GM10266 (cell line): Measurements from ENCODE around the gene KRTAP3-3.
"Not testable (repeated sequence)": the region's sequence is repeated elsewhere in the genome, so short reads cannot be mapped to it uniquely, and the experiment has no call there.

Experiments used
- DNase-seq: peaks from one replicate; pipeline ENCODE4 v3.0.0; 2012; ENCODE audit errors: extremely low spot score
- TF ChIP-seq, protein P1 (sequence below): IDR thresholded peaks from 2 replicates; pipeline ENCODE4 v1.5.1; 2012; ENCODE audit warnings: mild to moderate bottlenecking, low read depth; ENCODE audit not compliant: control insufficient read depth, insufficient read depth; ENCODE audit errors: missing control alignments

KRTAP3-3 gene

DNA sequence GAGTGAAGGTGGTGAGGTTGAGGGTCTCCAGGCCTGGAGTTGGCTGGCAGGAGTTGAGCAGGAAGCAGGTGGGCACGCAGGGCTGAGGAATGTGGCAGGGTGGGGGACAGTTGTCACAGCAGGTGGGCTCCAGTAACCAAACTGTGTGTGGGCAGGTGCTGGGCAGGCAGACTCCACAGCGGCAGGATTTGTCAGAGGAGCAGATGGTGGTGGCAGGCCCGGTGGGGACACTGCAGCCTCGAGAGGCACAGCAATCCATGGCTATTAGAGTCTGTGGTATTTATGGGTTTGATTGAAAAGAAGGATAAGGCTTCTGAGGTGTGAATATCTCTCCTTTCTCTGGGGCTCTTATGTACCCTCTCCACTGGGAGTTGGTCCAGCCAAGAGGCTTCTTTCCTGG lies at the start of gene KRTAP3-3:
Gene KRTAP3-3 (minus strand): TSS at position 326 of the 400 bp plus-strand sequence. CDS start 67 bp downstream, at position 259.
- TF ChIP-seq, protein P1, sequence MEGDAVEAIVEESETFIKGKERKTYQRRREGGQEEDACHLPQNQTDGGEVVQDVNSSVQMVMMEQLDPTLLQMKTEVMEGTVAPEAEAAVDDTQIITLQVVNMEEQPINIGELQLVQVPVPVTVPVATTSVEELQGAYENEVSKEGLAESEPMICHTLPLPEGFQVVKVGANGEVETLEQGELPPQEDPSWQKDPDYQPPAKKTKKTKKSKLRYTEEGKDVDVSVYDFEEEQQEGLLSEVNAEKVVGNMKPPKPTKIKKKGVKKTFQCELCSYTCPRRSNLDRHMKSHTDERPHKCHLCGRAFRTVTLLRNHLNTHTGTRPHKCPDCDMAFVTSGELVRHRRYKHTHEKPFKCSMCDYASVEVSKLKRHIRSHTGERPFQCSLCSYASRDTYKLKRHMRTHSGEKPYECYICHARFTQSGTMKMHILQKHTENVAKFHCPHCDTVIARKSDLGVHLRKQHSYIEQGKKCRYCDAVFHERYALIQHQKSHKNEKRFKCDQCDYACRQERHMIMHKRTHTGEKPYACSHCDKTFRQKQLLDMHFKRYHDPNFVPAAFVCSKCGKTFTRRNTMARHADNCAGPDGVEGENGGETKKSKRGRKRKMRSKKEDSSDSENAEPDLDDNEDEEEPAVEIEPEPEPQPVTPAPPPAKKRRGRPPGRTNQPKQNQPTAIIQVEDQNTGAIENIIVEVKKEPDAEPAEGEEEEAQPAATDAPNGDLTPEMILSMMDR, result no peak
- no peak for DNase-seq

DNA sequence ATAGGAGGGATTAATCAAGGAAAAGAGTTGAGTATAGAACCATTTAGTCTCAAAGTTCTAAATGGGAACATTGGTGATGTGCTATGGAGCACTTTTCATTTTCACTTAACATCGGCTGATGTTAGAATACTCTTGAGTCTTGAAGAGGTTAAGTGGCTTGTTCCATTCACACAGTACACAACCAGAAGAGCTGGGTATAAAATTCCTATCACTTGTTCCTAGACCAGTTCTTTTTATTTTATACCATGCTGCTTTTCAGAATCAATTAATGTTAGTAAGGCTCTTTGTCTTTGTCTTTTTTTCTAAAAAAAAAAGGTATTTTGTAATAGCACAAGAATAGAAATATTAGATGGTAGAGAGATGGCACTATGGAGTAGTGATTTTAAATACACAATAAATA lies 49.0 kb upstream of the KRTAP3-3 start:
- no peak for DNase-seq
- TF ChIP-seq, protein P1, result no peak

DNA sequence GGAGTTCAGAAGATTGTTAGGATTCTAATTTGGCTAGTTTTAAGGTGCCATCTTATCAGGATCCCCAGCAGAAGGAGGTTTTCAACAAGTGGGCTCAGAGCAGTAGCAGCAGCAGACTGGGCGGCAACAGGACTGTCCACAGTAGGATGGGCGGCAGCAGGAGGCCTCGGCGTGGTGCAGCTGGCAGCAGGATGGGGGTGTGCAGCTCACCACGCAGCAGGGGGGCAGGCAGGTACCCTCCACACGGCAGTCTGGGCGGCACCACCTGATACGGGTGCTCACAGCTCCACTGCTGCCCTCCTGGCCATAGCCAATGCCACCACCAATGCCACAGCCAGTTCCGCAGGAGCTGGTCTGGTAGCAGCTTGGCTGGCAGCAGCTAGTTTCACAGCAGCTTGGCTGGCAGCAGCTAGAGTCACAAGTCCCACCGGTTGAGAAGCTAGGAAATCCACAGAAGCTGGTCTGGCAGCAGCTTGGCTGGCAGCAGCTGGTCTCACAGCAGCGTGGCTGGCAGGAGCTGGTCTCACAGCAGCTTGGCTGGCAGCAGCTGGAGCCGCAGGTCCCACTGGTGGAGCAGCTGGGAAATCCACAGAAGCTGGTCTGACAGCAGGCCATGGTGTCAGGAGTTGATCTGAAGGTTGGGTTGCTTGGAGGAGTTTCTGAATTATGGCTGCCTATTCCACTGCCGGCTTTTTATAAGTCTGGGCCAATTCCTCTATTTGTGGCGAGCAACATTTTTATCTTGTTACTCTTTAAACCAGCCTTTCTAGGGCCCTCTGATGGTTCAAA lies 47.0 kb upstream of the KRTAP3-3 start, which contains the start of gene KRTAP1-1:
Gene KRTAP1-1 (minus strand): TSS at position 668 of the 789 bp plus-strand sequence. CDS start 53 bp downstream, at position 615.
- DNase-seq, result not testable (repeated sequence)

DNA sequence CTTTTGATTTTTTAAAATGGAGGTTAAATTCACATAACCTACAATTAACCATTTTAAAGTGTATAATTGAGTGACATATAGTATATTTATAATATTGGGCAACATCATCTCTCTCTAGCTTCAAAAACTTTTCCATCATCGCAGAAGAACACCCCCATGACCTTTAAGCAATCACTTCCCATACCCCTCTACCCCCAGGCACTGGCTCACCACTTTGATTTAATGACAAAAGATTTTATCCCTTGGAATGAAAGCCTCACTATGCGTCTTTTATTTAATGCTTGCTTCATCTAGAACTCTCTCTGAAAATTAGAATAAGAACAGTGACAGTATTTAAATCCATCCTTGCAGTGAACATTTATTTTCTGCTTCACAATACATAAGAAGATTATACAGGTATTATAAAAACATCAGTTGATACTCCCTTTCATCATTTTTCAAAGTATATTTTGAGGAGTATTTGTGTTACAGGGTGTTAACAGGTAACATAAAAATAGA lies 43.9 kb upstream of the KRTAP3-3 start:
- TF ChIP-seq, protein P1, result no peak
- DNase-seq, result no peak

DNA sequence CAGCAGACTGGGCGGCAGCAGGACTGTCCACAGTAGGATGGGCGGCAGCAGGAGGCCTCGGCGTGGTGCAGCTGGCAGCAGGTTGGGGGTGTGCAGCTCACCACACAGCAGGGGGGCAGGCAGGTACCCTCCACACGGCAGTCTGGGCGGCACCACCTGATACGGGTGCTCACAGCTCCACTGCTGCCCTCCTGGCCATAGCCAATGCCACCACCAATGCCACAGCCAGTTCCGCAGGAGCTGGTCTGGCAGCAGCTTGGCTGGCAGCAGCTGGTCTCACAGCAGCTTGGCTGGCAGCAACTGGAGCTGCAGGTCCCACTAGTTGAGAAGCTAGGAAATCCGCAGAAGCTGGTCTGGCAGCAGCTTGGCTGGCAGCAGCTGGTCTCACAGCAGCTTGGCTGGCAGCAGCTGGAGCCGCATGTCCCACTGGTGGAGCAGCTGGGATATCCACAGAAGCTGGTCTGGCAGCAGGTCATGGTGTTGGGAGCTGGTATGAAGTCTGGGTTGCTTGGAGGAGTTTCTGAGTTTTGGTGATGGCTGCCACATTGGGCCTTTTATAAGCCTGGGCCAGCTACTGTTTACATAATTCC lies 40.5 kb upstream of the KRTAP3-3 start, which contains the start of gene KRTAP1-3:
Gene KRTAP1-3 (minus strand): TSS at position 529 of the 590 bp plus-strand sequence. CDS start 53 bp downstream, at position 476.
- DNase-seq, result not testable (repeated sequence)

DNA sequence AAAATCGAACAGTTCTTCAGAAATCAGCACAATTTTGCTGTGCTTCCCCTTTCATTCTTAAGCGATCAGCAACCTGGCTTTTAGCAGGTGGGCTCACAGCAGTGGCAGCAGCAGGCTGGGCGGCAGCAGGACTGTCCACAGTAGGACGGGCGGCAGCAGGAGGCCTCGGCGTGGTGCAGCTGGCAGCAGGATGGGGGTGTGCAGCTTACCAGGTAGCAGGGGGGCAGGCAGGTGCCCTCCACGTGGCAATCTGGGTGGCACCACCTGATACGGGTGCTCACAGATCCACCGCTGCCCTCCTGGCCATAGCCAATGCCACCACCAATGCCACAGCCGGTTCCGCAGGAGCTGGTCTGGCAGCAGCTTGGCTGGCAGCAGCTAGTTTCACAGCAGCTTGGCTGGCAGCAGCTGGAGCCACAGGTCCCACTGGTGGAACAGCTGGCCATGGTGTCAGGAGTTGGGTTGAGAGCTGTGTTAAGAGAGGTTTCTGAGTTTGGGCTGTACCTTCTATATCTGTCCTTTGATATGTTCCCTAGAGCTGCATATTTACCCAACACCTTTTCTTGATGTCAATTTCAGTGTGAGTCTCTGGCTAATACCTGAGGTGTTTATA lies 35.8 kb upstream of the KRTAP3-3 start, which contains the start of gene KRTAP1-4:
Gene KRTAP1-4 (minus strand): TSS at position 563 of the 613 bp plus-strand sequence. CDS start 117 bp downstream, at position 446.
- DNase-seq, result no peak
- TF ChIP-seq, protein P1, result no peak

DNA sequence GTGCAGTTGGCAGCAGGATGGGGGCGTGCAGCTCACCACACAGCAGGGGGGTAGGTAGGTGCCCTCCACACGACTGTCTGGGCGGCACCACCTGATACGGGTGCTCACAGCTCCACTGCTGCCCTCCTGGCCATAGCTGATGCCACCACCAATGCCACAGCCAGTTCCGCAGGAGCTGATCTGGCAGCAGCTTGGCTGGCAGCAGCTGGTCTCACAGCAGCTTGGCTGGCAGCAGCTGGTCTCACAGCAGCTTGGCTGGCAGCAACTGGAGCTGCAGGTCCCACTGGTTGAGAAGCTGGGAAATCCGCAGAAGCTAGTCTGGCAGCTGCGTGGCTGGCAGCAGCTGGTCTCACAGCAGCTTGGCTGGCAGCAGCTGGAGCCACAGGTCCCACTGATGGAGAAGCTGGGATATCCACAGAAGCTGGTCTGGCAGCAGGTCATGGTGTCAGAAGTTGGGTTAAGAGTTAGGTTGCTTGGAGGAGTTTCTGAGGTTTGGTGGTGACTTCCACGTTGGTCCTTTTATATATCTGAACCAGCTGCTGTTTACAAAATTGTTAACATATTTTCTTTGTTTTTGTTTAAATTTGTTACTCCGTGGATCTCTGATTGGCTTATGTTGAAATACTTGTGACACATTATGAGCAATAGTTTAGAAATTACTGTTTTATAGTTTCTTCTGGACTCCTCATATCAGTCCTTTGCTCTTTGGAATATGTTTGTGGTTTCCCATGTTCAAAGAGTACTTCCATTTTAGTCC lies 32.9 kb upstream of the KRTAP3-3 start, which contains the start of gene KRTAP1-5:
Gene KRTAP1-5 (minus strand): TSS at position 494 of the 757 bp plus-strand sequence. CDS start 53 bp downstream, at position 441.
- TF ChIP-seq, protein P1, result no peak
- no peak for DNase-seq
